CD14-positive monocyte (primary cell): ENCODE data around the gene PLA2G10. TPM values are rescaled to one million over a fixed set of nuclear protein-coding genes. Genes with fewer than 3 reads are reported as not detected.

Experiments
- DNase-seq, 3 donors: peaks; one replicate each; pipeline ENCODE4 v3.0.0-alpha.2; 2011 to 2022
- H2AFZ ChIP-seq: 2 replicates; pipeline ENCODE4 v1.6.0; 2012; ENCODE audit warnings: mild to moderate bottlenecking, low read depth, low read length, inconsistent platforms; ENCODE audit not compliant: insufficient read depth, poor library complexity, severe bottlenecking
- H3K27ac ChIP-seq, 2 donors: 1 replicate in 1 of 2; 2 replicates in 1 of 2; pipeline ENCODE4 v1.5.1; 2012 to 2013; ENCODE audit warnings: low read length in 2 of 2, control low read depth in 1 of 2, inconsistent platforms in 1 of 2, low read depth in 1 of 2, mild to moderate bottlenecking in 1 of 2
- H3K27me3 ChIP-seq, 2 donors: one replicate each; pipeline versions ENCODE4 v1.6.0 to v1.6.1; 2011 to 2013; ENCODE audit warnings: low read length in 2 of 2; ENCODE audit not compliant: control insufficient read depth in 2 of 2, insufficient read depth in 2 of 2
- H3K36me3 ChIP-seq, 2 donors: replicated peaks in 1 of 2; 1 replicate in 1 of 2; 2 replicates in 1 of 2; pipeline versions ENCODE4 v1.5.1 to v1.6.1; 2012 to 2013; ENCODE audit warnings: low read length in 2 of 2, control low read depth in 1 of 2, inconsistent platforms in 1 of 2, mild to moderate bottlenecking in 1 of 2; ENCODE audit not compliant: insufficient read depth in 2 of 2, control insufficient read depth in 1 of 2
- H3K4me1 ChIP-seq, 2 donors: 1 replicate in 1 of 2; 2 replicates in 1 of 2; pipeline versions ENCODE4 v1.5.1 to v1.6.1; 2012 to 2013; ENCODE audit warnings: low read length in 2 of 2, control low read depth in 1 of 2, inconsistent platforms in 1 of 2, mild to moderate bottlenecking in 1 of 2, moderate library complexity in 1 of 2; ENCODE audit not compliant: insufficient read depth in 2 of 2, control insufficient read depth in 1 of 2
- H3K4me2 ChIP-seq: replicated peaks from 2 replicates; pipeline ENCODE3; 2012; ENCODE audit warnings: low read length, moderate library complexity, mild to moderate bottlenecking; ENCODE audit not compliant: poor library complexity, severe bottlenecking; ENCODE audit errors: extremely low read depth
- H3K4me3 ChIP-seq, 3 experiments: fragments of 200-600 bp in 1 of 3; sonication (generic) in 1 of 3; replicated peaks in 1 of 3; 1 replicate in 2 of 3; 2 replicates in 1 of 3; pipeline ENCODE4 v1.5.1; 2011 to 2013; ENCODE audit warnings: low read length in 3 of 3, mild to moderate bottlenecking in 3 of 3, control low read depth in 2 of 3, low read depth in 2 of 3, inconsistent platforms in 1 of 3, moderate library complexity in 1 of 3
- H3K79me2 ChIP-seq: 2 replicates; pipeline ENCODE4 v1.6.0; 2012; ENCODE audit warnings: mild to moderate bottlenecking, control low read depth, inconsistent platforms, low read length, moderate library complexity; ENCODE audit not compliant: insufficient read depth
- H3K9ac ChIP-seq: 2 replicates; pipeline ENCODE4 v1.6.0; 2017; ENCODE audit warnings: low read length, mild to moderate bottlenecking; ENCODE audit not compliant: insufficient read depth, poor library complexity, severe bottlenecking
- H3K9me3 ChIP-seq, 2 donors: replicated peaks in 1 of 2; 1 replicate in 1 of 2; 2 replicates in 1 of 2; pipeline versions ENCODE4 v1.5.1 to v1.6.1; 2012 to 2013; ENCODE audit warnings: low read length in 2 of 2, control low read depth in 1 of 2; ENCODE audit not compliant: control insufficient read depth in 1 of 2, insufficient read depth in 1 of 2
- H4K20me1 ChIP-seq: 2 replicates; pipeline ENCODE4 v1.6.0; 2012; ENCODE audit warnings: mild to moderate bottlenecking, low read length, control low read depth, moderate library complexity; ENCODE audit not compliant: insufficient read depth
- H3K27ac Mint-ChIP-seq, 7 donors: one replicate each; pipeline ENCODE4 v1.8.0; 2020; ENCODE audit warnings: mild to moderate bottlenecking in 7 of 7, mixed read lengths in 7 of 7, moderate library complexity in 6 of 7, inconsistent platforms in 2 of 7
- H3K27me3 Mint-ChIP-seq, 3 donors: one replicate each; pipeline ENCODE4 v1.8.0; 2021 to 2022; ENCODE audit warnings: low read depth in 3 of 3, mild to moderate bottlenecking in 3 of 3, mixed read lengths in 3 of 3, moderate library complexity in 3 of 3, inconsistent platforms in 1 of 3
- H3K36me3 Mint-ChIP-seq, 2 donors: one replicate each; pipeline ENCODE4 v1.8.0; 2020; ENCODE audit warnings: mixed read lengths in 2 of 2, inconsistent platforms in 1 of 2, mild to moderate bottlenecking in 1 of 2
- H3K4me1 Mint-ChIP-seq: one replicate; pipeline ENCODE4 v1.8.0; 2020; ENCODE audit warnings: mild to moderate bottlenecking, mixed read lengths
- H3K4me3 Mint-ChIP-seq, 2 donors: one replicate each; pipeline ENCODE4 v1.8.0; 2020; ENCODE audit warnings: mild to moderate bottlenecking in 2 of 2, mixed read lengths in 2 of 2, moderate library complexity in 1 of 2
- H3K9me3 Mint-ChIP-seq, 7 donors: one replicate each; pipeline ENCODE4 v1.8.0; 2020 to 2022; ENCODE audit warnings: mixed read lengths in 7 of 7, mild to moderate bottlenecking in 6 of 7, moderate library complexity in 6 of 7, inconsistent platforms in 2 of 7
- WGBS: methylation state at CpG from one replicate; pipeline ENCODE4 v1.1.5; 2013; ENCODE audit warnings: missing lambda C conversion rate; ENCODE audit not compliant: insufficient coverage; 5-methylcytosine and 5-hydroxymethylcytosine counted together
- intact Hi-C, 2 donors: fragments of 100-400 bp; cut with micrococcal nuclease; formaldehyde crosslinking; loops; one replicate each; pipeline versions ENCODE4 v1.15.0 to v1.15.1; 2023
- polyA plus RNA-seq, 3 donors: library from polyadenylated mRNA; depleted of rRNA in 1 of 3; unstranded in 2 of 3; stranded (reverse) in 1 of 3; fragments of 300-500 nt in 2 of 3; fragments of >200 nt in 1 of 3; fragmentation: Illumina TruSeq in 2 of 3; gene quantifications; 1 replicate in 2 of 3; 2 replicates in 1 of 3; pipeline ENCODE4 v1.2.3, GENCODE V29; 2012 to 2021
- small RNA-seq: library from RNA; depleted of rRNA; stranded (forward); fragments of <200 nt; gene quantifications from one replicate; pipeline ENCODE3, GENCODE V24; 2012; ENCODE audit warnings: low read depth; ENCODE audit not compliant: insufficient read length
- TF ChIP-seq, protein P1 (sequence below): fragments of 200-600 bp; IDR thresholded peaks from one replicate; pipeline ENCODE4 v1.8.0; 2022; ENCODE audit warnings: antibody characterized with exemption, mild to moderate bottlenecking

PLA2G10 gene
- polyA plus RNA-seq, 3 donors: not detected

DNA sequence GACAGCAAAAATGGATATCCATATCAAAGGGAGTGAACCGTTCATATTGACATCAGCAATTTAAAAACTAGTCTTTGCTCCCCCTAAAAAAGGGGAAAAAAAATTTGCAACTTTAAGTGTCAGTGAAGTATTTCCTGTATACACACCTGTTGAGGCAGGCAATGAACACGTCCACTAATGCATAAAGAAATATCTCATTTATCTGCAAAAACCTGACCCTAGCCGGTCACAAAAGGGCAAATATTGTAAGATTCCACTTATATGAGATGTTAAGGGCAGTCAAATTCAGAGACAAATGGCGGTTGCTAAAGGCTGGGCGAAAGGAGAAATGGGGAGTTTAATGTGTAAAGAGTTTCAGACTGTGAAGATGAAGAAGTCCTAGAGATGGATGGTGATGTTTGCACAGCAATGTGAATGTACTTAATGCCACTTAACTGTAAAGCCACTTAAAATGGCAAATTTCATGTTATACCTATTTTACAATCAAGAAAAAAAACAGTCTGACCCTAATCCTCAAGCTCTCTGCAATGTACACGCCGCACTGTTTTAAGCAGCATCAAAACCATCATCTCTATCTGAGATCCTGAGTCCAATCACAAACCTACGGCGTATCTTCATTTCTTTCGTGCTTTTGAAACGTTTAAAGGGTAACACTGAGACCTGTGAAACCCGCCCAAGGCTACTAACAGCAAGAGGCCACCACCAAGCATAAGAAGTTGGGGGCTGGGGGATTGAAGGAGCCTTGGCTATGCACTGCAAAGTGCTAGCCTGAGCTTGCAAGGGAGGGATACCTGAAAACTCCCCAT is 65.1 kb downstream of the PLA2G10 start:
- Mint-ChIP-seq H3K36me3 (peaks cover 36 to 38% of the 10 kb centered on the region in 2 donors), H3K27me3 (no peaks in the 10 kb centered on the region), H3K4me1 (peaks cover 24% of the 10 kb centered on the region), H3K9me3 (peaks cover 0 to 3% (median 0%) of the 10 kb centered on the region in 7 donors), H3K4me3 (peak overlapping the region; percentile 82 to 89), H3K27ac (peak overlapping the region; percentile 87 to 100 (median 95))
- Histone ChIP-seq H3K79me2 (peaks cover 38% of the 10 kb centered on the region), H3K4me1 (peaks cover 34 to 41% of the 10 kb centered on the region in 2 donors), H3K27ac (peak overlapping the region; percentile 84 to 93), H3K4me2 (peak overlapping the region; percentile 84), H3K9ac (peak overlapping the region; percentile 95), H3K4me3 (peak overlapping the region; percentile 58 to 97 (median 83)), H3K36me3 (peaks cover 21 to 47% of the 10 kb centered on the region in 2 donors), H2AFZ (peak overlapping the region; percentile 76), H3K9me3 (no peaks in the 10 kb centered on the region), H4K20me1 (peaks cover under 1% of the 10 kb centered on the region), H3K27me3 (no peaks in the 10 kb centered on the region)
- TF ChIP-seq, protein P1, sequence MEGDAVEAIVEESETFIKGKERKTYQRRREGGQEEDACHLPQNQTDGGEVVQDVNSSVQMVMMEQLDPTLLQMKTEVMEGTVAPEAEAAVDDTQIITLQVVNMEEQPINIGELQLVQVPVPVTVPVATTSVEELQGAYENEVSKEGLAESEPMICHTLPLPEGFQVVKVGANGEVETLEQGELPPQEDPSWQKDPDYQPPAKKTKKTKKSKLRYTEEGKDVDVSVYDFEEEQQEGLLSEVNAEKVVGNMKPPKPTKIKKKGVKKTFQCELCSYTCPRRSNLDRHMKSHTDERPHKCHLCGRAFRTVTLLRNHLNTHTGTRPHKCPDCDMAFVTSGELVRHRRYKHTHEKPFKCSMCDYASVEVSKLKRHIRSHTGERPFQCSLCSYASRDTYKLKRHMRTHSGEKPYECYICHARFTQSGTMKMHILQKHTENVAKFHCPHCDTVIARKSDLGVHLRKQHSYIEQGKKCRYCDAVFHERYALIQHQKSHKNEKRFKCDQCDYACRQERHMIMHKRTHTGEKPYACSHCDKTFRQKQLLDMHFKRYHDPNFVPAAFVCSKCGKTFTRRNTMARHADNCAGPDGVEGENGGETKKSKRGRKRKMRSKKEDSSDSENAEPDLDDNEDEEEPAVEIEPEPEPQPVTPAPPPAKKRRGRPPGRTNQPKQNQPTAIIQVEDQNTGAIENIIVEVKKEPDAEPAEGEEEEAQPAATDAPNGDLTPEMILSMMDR: no peak
- 87% methylated on average over 6 of the region's 12 CpGs for WGBS
- intact Hi-C loops: loop anchor here in 1 of 2 donors (10.0 kb wide), 2 partner anchors 344 to 704 kb away; partner anchors contain the start of gene ERCC4
- no peak for DNase-seq

DNA sequence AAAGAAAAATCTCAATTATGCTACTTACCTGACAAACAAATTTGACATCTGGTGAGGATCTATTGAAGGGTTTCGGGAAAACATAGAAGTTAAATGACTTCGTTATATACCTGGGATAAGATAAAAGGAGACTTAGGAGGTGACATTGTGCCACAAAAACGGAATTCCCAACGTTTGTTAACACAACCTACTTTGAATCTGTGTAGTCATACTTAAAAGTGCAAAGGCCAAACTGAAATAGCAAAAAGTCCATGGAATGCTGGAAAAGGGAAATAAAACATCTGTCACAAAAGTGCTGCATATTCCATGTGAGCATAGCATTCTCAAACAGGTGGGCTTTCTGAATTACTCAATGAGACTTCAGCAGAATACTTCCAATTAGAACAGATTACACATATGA is 67.0 kb downstream of the PLA2G10 start:
- no peak overlapping the region for H2AFZ ChIP-seq
- no peaks in the 10 kb centered on the region for H4K20me1 ChIP-seq
- no peaks in the 10 kb centered on the region for H3K27me3 ChIP-seq
- no CpG with 5 or more reads among the region's 4 CpGs for WGBS
- peaks cover 0 to 3% (median 0%) of the 10 kb centered on the region in 7 donors for H3K9me3 Mint-ChIP-seq
- DNase-seq: no peak
- H3K9me3 ChIP-seq: no peaks in the 10 kb centered on the region
- peaks cover 21% of the 10 kb centered on the region for H3K4me1 Mint-ChIP-seq
- peaks cover 24% of the 10 kb centered on the region for H3K79me2 ChIP-seq
- H3K36me3 Mint-ChIP-seq: peaks cover 45 to 58% of the 10 kb centered on the region in 2 donors
- H3K4me1 ChIP-seq: peaks cover 23 to 26% of the 10 kb centered on the region in 2 donors
- H3K27ac ChIP-seq: no peak overlapping the region
- no peak overlapping the region for H3K4me3 Mint-ChIP-seq
- H3K36me3 ChIP-seq: peaks cover 32 to 65% of the 10 kb centered on the region in 2 donors
- intact Hi-C loops: loop anchor here in 1 of 2 donors (10.0 kb wide), 2 partner anchors 342 to 702 kb away; partner anchors contain the start of gene ERCC4
- TF ChIP-seq, protein P1: no peak
- no peak overlapping the region for H3K4me3 ChIP-seq
- H3K9ac ChIP-seq: no peak overlapping the region
- H3K27ac Mint-ChIP-seq: no peak overlapping the region
- no peaks in the 10 kb centered on the region for H3K27me3 Mint-ChIP-seq
- H3K4me2 ChIP-seq: no peak overlapping the region

Small RNA genes lying within 50 kb of the gene (small RNA-seq; reads per million reads assigned to genes)
- gene RNU7-125P: not detected

Other genes starting within 250 kb of the PLA2G10 start
- gene PARN, start 64.0 kb downstream of the PLA2G10 start, polyA plus RNA-seq: 10 to 100 TPM; 18.4 to 24.4 (median 19.1) TPM
- gene BFAR, start 61.4 kb downstream of the PLA2G10 start, polyA plus RNA-seq: 10 to 100 TPM; 27.5 to 36.0 (median 28.6) TPM
- gene NPIPA3, start 9.1 kb upstream of the PLA2G10 start, polyA plus RNA-seq: 1 to 10 TPM in 1 of 3 donors, not detected in 2; 1.4 TPM
- 1 to 10 TPM in 1 of 3 donors, not detected in 2; 2.0 TPM for gene NPIPA2, start 48.2 kb upstream of the PLA2G10 start, polyA plus RNA-seq
- 10 to 100 TPM; 18.4 to 22.5 (median 22.5) TPM for gene NOMO1, start 139.4 kb upstream of the PLA2G10 start, polyA plus RNA-seq
- gene NPIPA1, start 243.1 kb upstream of the PLA2G10 start, polyA plus RNA-seq: 10 to 100 TPM in 1 of 3 donors, not detected in 2; 63.7 TPM